Loucy (cell line): Measurements from ENCODE around the gene ADIPOR2.

Experiments used
- CTCF ChIP-seq: fragments of 200-600 bp; sonication (generic); conservative IDR thresholded peaks from 2 replicates; pipeline ENCODE4 v1.5.1; 2014; ENCODE audit warnings: mild to moderate bottlenecking, antibody characterized with exemption, low read length
- EZH2phosphoT487 ChIP-seq: fragments of 200-600 bp; IDR thresholded peaks from 2 replicates; pipeline ENCODE4 v1.6.1; 2018; ENCODE audit warnings: antibody characterized with exemption, mild to moderate bottlenecking, moderate library complexity, borderline replicate concordance

GRCh38 chr12:1644534-1645438, 46.1 kb upstream of the ADIPOR2 start:
- no peak for TF ChIP-seq CTCF
- TF ChIP-seq EZH2phosphoT487 = no peak
